Measurements from ENCODE around the gene SMG6. TPM values are rescaled to one million over a fixed set of nuclear protein-coding genes. Genes with fewer than 3 reads are reported as not detected.
"Not testable (repeated sequence)": the region's sequence is repeated elsewhere in the genome, so short reads cannot be mapped to it uniquely, and the experiment has no call there.

SMG6 gene
- polyA plus RNA-seq, 4 donors, result 27.8 to 36.6 (median 31.2) TPM

- DNase-seq (ENCODE audit: low read depth in 4 of 4, low spot score in 2 of 4), result peak in 2 of 4 donors; percentile 0 to 12
Observed at GRCh38 chr17:2309338-2310154, 6.0 kb upstream of the SMG6 start.

DNA sequence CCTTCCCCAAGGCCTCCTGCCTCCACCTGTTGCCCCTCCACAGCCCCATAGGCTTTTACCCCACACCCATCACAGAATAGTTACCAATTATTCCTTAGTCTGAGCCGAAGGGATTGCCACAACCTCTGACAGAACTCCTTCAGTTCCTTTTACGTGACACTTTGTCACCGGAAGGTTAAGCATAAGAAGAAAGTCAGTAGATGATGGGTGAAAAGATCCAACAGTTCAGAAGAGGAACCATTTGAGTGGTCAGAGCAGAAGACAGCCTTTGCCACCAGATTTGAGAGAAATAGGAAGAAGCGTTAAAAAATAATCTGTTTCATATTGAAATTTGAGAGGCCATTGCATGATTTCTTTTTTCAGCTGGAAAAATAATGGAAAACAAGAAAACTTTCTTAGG is 1.3 kb upstream of the SMG6 start:
- DNase-seq (ENCODE audit: low read depth in 4 of 4, low spot score in 2 of 4), result no peak

DNA sequence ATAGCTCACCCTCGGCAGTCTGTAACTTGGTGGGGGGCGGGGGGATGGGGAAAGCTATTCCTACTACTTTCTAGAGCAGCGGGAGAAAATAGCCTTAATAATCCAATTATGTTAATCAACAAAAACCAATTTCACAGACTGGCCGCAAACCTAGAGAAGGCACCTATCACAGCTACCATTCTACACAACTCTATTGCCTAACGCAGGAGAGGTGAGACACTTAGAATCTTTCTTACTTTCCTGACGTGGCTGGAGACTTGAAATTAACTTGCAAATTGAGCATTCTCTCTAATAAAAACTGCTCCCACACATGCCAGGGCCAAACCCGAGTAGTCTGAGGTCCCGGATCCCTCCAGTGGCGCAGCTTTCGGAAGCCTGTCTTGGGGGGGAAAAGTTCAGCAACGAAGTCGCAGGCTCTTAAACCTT is 794 bp downstream of the SMG6 start:
- peak in 1 of 4 donors; percentile 10 for DNase-seq (ENCODE audit: low read depth in 4 of 4, low spot score in 2 of 4)

- no peak for DNase-seq (ENCODE audit: low read depth in 4 of 4, low spot score in 2 of 4)
Observed at GRCh38 chr17:2299756-2300155, 3.8 kb downstream of the SMG6 start.

- DNase-seq (ENCODE audit: low read depth in 4 of 4, low spot score in 2 of 4), result no peak
Observed at GRCh38 chr17:2299136-2299535, 4.4 kb downstream of the SMG6 start.

DNA sequence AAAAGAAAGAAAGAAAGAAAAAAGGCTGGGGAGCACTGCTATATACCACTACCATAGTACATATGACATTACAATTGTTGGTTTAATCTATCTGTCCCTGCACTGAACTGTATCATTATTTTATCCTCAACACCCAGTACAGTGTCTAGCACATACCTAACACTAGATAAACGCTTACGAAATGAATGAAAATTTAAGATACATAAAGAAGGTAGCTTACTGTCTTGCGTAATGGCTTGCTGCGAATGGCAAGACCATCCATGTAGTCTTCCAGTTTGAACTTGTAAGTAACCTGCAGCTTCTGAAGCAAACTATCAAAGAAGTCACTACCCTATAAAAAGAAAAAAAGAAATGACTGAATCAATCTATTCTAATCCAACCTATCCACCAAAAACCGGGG is 6.6 kb downstream of the SMG6 start:
- no peak for DNase-seq (ENCODE audit: low read depth in 4 of 4, low spot score in 2 of 4)

DNA sequence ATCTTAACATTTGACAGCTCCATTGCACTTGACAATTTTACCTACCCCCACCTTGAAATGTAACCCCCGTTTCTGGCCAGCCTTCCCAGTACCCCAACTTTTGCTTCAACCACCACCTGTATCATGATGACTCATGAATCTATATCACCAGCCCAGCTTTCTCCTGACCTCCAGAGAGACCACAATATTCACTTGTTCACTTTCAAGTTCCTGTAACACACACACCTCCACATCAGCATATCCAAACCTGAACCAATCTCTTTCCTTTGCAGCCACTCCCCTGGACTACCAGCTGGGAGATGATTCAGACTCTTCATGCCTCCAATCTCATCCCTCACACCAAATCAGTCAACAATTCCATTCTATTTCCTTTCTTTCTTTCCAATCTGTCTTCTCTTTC is 8.0 kb downstream of the SMG6 start:
- no peak for DNase-seq (ENCODE audit: low read depth in 4 of 4, low spot score in 2 of 4)

DNA sequence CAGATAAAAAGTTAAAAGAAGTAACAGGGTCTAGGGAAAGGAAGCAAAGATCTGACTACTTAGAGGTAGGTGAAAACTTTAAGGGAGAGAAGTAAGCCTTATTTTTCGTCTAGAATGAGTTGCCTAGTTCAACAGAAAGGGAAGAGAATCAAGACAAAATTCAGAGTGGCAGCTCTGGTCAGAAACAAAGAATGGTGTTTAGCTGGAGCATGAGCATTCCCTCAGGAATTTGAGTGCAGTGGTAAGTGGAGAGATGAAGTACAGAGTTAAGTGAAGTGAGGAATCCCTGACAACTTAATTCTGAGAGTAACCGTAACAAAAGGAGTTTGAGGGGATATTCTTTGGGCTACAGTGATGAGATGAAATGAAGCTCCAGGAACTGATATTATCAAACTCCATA is 11.5 kb downstream of the SMG6 start:
- no peak for DNase-seq (ENCODE audit: low read depth in 4 of 4, low spot score in 2 of 4)

DNA sequence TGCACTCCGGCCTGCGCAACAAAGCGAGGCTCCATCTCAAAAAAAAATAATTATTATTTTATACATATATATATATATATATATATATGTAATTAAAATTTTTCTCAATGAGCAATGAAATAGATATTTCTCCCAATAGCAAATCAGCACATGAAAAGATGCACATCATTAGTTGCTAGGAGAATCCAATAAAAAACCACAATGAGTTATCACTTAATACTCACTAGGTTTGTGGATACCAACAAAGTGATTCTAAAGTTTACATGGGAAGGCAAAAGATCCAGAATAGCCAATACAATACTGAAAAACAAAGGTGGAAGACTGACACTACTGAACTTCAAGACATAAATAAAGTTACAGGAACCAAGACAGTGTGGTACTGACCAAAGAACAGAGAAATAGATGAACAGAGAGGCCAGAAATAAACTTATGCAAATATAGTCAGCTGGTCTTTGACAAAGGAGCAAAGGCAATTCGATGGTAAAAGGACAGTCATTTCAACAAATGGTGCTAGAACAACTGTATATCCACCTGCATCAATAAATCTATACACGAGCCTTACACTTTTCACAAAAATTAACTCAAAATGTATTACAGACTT is 13.6 kb downstream of the SMG6 start:
- no peak for DNase-seq (ENCODE audit: low read depth in 4 of 4, low spot score in 2 of 4)

GRCh38 chr17:2283302-2283701 is 20.3 kb downstream of the SMG6 start:
- no peak for DNase-seq (ENCODE audit: low read depth in 4 of 4, low spot score in 2 of 4)

- peak in 3 of 4 donors; percentile 48 to 70 (median 57) for DNase-seq (ENCODE audit: low read depth in 4 of 4, low spot score in 2 of 4)
Observed at GRCh38 chr17:2282297-2282873, 21.2 kb downstream of the SMG6 start.

DNA sequence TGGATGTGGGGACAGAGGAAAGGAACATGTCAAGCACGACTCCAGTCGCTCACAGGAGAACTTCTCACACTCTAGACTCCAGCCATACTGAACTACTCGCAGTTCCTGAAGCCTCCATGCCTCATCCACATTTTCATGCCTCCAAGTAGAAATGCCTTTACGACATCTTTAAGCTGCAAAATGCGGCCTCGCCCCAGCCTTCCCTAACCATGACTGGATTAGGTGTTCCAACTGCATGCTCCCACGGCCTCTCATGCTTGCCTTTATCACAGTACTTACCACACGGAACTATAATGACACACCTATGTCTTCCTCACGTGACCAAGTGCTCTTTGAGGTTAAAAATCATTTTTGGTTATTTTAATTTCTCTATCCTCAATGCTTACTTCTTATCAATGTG is 23.9 kb downstream of the SMG6 start:
- no peak for DNase-seq (ENCODE audit: low read depth in 4 of 4, low spot score in 2 of 4)

- DNase-seq (ENCODE audit: low read depth in 4 of 4, low spot score in 2 of 4), result no peak
Observed at GRCh38 chr17:2277429-2278170, 26.0 kb downstream of the SMG6 start.

- DNase-seq (ENCODE audit: low read depth in 4 of 4, low spot score in 2 of 4), result no peak
Observed at GRCh38 chr17:2275722-2276121, 27.9 kb downstream of the SMG6 start.

- DNase-seq (ENCODE audit: low read depth in 4 of 4, low spot score in 2 of 4), result no peak
Observed at GRCh38 chr17:2274414-2274813, 29.2 kb downstream of the SMG6 start.

DNA sequence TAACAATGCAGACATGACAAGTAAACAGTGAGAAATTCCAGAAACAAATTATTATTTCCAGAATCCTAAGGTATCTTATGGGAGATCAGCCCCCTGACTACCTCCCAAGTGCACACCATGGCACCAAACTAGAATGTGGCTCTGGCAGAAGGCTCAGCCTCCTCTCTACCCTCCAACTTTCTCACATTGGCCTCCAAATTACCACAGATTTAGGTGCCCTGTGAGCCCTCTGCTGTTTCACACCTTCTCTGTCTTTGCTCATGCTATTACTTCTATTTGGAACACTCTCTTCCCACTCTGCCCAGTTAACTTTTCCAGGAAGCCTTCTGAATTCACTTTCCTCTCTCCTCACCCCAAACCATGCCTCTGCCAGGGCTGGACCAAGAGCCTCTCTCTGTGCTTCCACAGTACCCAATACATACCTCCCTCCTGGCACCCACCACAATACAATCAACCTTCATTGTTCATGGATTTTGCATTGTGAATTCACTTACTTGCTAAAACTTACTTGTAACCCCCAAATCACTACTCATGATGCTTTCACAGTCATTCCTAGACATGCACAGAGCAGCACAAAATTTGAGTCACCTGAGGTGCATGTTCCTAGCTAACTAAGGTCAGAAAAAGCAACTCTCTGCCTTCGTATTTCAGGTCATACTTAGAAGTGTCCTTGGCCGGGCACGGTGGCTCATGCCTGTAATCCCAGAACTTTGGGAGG is 31.4 kb downstream of the SMG6 start:
- DNase-seq (ENCODE audit: low read depth in 4 of 4, low spot score in 2 of 4), result no peak

DNA sequence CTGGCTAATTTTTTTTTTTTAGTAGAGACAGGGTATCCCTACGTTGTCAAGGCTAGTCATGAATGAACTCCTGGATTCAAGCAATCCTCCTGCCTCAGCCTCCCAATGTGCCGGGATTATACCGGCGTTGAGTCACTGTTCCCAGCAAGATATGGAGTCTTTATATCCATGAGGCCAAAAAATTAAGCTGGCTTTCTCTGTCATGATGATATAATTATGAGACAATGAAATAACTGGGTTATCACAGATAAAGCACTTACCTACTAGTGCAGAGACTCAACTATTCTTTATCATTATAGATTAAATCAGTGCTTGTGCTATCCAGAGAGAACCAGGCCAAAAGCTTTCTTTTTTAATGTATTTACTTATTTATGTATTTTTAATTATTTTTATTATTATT is 36.2 kb downstream of the SMG6 start:
- DNase-seq (ENCODE audit: low read depth in 4 of 4, low spot score in 2 of 4), result no peak

DNA sequence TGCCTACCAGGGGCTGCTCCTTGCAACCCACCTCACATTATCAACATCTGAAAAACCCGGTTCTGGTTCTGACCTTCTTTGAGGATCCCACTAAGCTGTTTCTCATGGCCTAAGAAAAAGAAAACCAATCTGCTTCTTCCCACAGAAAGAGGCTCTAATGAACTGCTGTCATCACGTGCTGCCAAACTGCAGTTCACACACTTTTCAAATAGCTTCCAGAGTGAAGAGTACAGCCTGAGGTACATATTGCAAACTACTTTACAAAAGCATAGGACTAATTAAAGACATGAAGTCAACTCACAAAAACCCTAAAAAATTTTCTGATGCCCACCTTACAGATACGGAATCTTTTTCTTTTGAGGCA is 36.7 kb downstream of the SMG6 start:
- DNase-seq (ENCODE audit: low read depth in 4 of 4, low spot score in 2 of 4), result no peak

DNA sequence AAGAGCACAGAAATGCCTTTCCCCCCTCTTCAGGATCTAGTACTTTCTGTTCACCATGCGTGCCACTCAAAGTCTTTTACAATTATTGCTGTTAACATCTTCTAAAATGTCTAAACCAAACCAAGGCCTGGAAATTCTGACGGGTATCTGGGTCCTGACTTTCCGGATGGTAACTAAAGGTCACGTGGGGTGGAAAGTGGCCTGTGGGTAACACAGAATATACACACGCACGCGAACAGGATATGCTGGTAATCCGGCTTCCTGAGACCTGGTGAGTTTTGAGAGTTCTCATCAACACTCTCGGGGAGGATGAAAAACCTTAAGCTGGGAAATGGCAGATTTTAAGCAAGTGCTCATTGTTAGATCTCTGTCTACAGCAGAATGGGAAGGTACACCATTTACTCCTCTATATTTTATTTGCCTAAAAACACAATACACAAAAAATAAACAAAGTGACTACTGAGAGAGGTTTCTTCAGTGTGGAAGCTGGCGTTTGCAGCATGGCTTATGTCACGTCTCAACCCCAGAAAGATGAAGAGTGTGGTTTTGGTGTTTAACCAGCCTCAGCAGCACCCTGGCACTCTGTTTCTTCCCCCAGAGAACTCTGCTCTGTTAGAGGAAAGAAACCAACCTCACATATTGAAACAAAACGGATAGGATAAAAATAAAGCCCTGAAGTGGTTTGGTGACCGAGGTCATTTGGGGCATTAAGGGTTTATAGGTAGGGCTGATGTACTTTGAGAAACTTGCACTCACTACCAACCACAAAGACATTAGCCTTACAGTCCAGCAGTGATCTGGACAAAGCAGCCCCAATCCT is 37.3 kb downstream of the SMG6 start:
- DNase-seq (ENCODE audit: low read depth in 4 of 4, low spot score in 2 of 4), result no peak

DNA sequence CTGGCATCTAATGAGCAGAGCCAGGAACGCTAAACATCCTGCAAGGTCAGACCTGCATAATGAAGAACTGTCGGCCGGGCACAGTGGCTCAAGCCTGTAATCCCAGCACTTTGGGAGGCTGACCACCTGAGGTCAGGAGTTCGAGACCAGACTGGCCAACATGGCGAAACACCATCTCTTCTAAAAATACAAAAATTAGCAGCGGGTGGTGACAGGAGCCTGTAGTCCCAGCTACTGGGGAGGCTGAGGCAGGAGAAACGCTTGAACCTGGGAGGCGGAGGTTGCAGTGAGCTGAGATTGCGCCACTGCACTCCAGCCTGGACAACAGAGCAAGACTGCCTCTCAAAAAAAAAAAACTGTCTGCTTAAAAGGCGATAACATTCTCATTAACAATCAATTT is 38.4 kb downstream of the SMG6 start:
- not testable (repeated sequence) for DNase-seq (ENCODE audit: low read depth in 4 of 4, low spot score in 2 of 4)
